Inflammatory macrophage (primary cell): ENCODE results near the gene FDPS.
"Not testable (repeated sequence)": the region's sequence is repeated elsewhere in the genome, so short reads cannot be mapped to it uniquely, and the experiment has no call there.

Experiments
- DNase-seq, 2 donors: peaks; one replicate each; pipeline ENCODE4 v3.0.0-alpha.2; 2020 to 2022

The FDPS gene

DNA sequence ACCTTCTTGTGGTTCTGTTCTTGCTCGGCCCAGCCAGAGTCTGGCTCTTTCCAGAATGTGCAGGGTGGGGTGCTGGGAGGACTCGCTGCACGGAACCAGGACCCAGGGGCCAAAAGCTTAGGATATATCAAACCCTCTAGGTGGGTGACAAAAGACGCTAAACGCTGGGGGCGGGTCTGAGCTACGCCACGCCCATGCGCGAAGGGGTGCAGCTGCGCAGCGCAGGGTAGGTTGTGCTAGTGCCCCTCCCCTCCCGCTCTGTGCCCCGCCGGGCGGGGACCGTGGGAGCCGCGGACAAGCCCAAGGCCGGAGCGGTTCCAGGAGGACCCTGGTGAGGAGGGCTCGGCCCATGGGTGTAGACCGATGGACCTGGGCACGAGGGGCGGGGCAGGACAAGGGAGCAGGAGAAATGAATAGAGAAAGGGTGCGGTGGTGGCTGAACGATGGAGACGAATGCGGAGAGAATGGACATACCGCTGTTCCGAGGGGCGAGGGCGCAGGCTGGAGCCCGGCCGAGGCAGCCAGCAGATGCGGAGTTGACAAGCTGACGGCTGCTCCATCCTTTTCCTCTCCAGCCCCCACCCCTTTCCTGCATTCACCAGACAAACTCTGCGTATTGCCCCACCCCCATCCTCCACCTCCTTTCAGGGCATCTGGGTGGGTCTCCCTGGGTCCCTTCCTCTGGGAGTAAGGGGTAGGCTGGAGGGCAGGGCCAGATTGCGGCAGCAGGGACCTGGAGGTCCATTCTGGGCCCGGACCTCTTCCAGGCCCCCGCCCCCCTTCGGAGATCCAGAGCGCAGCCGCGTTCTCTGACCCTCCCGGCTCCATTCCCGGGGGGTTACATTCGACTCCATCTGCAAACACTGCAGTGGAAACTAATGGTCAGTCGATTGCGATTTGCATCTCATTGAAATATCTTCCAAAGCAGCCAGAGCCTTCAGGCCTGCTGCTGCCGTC, 12.3 kb downstream of the FDPS start, which contains the start of gene RUSC1:
Gene RUSC1 (plus strand): TSS at position 234 of the 957 bp plus-strand sequence. CDS start 880 bp downstream, outside the sequence.
- peak; percentile 51 to 52 for DNase-seq

DNA sequence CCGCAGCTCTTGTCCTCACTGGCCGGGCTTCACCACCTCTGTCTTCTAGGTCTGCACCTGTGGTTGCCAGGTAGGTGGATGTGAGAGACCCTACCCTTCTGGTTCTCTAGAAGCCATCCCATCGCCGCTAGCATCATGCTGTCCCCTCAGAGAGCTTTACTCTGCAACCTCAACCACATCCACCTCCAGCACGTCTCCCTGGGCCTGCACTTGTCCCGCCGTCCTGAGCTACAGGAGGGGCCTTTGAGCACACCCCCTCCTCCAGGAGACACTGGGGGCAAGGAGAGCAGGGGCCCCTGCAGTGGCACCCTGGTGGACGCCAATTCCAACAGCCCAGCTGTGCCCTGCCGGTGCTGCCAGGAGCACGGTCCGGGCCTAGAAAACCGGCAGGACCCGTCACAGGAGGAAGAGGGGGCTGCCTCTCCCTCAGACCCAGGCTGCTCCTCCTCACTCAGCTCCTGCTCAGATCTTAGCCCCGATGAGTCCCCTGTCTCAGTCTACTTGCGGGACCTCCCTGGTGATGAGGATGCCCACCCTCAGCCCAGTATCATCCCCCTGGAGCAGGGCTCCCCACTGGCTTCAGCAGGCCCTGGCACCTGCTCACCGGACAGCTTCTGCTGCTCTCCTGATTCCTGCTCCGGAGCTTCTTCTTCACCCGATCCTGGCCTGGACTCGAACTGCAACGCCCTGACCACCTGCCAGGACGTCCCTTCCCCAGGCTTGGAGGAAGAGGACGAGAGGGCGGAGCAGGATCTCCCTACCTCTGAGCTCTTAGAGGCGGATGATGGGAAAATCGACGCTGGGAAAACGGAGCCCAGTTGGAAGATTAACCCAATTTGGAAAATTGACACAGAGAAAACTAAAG, 13.2 kb downstream of the FDPS start:
- DNase-seq = no peak

- DNase-seq = peak in 1 of 2 donors; percentile 13
Observed at GRCh38 chr1:155322571-155322952, 13.9 kb downstream of the FDPS start.

GRCh38 chr1:155322953-155323728, 14.5 kb downstream of the FDPS start:
- DNase-seq = peak; percentile 82 to 83

- DNase-seq = peak; percentile 91
Observed at GRCh38 chr1:155323729-155324036, 15.0 kb downstream of the FDPS start.

DNA sequence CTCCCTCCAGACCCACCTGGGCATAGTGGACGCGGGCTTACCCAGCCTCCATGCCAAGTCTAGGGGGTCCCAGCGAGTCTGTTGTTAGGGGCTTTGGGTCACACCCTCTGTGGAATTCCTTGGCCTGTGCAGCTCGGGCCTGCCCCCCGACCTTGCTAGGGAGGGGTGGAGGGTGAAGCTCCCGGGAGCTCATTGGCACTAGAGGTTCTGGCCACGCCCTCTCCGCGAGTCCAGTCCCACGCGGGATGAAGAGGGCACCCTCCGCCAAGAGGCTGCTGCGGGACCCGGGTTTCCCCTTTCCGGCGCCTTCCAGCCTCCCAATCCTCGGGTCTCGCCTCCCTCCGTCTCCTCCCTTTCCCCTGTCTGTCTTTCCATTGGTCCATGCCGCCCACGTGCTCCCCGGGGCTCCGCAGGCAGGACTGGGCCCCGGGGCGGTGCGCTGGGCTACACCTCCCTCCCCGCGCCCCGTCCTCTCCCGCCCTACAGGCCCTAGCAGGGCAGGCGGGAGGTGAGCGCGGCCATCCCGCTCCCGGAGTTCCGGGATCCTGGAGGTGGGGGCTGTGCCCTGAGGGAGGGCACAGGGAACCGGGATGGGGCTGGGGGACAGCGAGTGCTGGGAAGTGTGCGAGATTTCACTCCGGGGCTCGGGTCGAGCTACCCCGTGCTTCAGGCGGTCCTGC, 15.5 kb downstream of the FDPS start:
- DNase-seq = peak; percentile 98

- peak in 1 of 2 donors; percentile 45 for DNase-seq
Observed at GRCh38 chr1:155324717-155325602, 16.3 kb downstream of the FDPS start.

DNA sequence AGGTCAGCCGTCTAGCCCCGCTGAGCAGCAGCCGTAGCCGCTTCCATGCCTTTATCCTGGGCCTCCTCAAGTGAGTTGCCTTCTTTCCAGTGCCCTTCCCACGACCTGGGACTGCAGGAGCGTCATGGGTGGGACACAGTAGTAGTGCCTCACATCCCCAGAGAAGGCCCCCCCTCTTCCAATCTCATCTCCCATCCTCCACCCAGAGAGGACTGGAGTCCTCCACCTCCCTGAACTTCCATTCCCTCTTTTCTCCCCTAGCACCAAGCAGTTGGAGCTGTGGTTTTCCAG, 16.9 kb downstream of the FDPS start:
- DNase-seq = no peak

- DNase-seq = no peak
Observed at GRCh38 chr1:155326020-155326526, 17.4 kb downstream of the FDPS start.

- DNase-seq = no peak
Observed at GRCh38 chr1:155326631-155327037, 18.0 kb downstream of the FDPS start.

- no peak for DNase-seq
Observed at GRCh38 chr1:155327981-155328380, 19.3 kb downstream of the FDPS start.

DNA sequence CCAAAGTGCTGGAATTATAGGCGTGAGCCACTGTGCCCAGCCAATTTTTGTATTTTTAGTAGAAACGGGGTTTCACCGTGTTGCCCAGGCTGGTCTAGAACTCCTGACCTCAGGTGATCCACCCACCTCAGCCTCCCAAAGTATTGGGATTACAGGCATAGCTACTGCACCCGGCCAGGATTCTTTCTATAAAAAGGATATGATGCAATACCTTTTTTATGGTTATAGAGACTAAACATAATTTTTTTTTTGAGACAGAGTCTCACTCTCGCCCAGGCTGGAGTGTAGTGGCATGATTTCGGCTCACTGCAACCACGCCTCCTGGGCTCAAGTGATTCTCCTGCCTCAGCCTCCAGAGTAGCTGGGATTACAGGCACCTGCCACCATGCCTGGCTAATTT, 20.2 kb downstream of the FDPS start:
- DNase-seq = not testable (repeated sequence)

DNA sequence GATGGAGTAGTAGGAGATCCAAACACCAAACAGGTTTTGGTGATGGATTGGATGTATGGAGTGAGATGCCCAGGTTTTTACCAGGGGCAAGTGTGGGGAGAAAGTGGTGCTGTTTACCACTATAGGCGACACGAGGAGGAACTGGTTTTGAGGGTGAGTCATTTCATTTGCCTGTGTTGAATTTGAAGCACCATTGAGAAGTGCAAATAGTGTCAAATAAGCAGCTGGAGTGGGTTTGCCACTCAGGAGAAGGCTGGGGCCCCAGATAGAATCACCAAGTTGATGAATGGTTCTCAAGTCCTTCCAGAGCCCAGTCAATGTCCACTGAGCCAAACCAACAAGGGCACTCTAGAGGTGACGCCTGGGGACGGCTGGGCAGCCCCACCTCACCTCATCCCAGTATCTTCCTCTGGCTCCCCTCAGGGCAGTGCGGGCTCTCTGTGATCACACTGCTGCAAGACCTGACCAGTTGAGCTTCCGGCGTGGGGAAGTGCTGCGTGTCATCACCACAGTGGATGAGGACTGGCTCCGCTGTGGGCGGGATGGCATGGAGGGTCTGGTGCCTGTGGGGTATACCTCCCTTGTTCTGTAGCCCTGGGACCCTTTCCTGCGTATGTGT, 21.4 kb downstream of the FDPS start:
- DNase-seq = no peak

DNA sequence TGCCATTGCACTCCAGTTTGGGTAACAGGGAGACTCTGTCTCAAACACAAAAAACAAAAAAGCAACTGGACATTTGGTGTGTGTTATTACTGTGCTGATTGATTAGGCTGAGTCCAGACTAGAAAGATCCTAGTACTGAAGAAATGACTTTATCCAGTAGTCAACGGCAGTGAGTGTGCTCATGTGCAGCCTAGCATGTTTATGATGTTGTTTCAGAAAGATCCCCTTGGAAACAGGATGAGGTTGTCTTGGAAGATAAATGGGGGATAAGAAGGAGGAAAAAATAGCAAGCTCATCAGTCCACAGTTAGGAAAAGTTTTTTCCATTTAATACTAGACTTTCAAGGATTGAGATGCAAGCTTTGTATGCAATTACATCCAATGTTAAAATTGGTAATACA, 26.3 kb downstream of the FDPS start:
- DNase-seq = no peak

DNA sequence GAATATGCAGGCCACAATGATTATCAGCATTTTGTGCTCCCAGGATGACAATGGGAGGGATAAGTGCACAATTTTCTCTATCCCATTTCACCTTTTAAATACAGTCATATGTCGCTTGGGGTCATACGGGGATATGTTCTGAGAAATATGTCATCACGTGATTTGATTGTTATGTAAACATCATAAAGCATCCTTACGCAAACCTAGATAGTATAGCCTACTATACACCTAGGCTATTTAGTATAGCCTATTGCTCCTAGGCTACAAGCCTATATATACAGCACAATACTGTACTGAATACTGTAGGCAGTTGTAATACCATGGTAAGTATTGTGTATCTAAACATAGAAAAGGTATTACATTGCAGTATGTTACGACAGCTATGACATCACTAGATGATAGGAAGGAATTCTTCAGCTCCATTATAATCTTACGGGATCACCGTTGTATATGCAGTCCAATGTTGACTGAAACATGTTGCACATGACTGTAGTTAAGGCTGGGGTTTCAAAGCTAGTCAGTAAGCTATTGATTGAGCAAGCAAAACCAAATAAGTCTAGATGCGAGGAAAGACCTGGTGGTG, 30.9 kb downstream of the FDPS start:
- no peak for DNase-seq

GRCh38 chr1:155342842-155343241, 34.2 kb downstream of the FDPS start:
- DNase-seq = no peak

GRCh38 chr1:155352631-155353030, 44.0 kb downstream of the FDPS start:
- DNase-seq = no peak

- DNase-seq = no peak
Observed at GRCh38 chr1:155360051-155360450, 51.4 kb downstream of the FDPS start.
